Measurements from ENCODE around the gene NME3. TPM values are rescaled to one million over a fixed set of nuclear protein-coding genes. Genes with fewer than 3 reads are reported as not detected.

The NME3 gene
- total and polyA plus RNA-seq, 10 of the 15 experiments (the other 5 are each of a cell fraction or from before 2014, with no cell fraction given) = 0.61 to 55.5 (median 26.5) TPM

- H3K36me3 ChIP-seq (ENCODE audit: control insufficient read depth in 2 of 2, insufficient read depth in 2 of 2, low read length in 1 of 2) = peaks cover 0 to 23% of the 10 kb centered on the region in 2 experiments; a peak in 3 of 4 replicates
- ChIA-PET POLR2A (interaction anchor here (5.8 kb wide), 1 partner anchor 13 kb away, joined by 39 read pairs; the partner anchor contains the start of genes NUBP2 and SPSB3), CTCF (no interaction called here), SMC1A (ENCODE audit: uncharacterized antibody, unreplicated experiment) (interaction anchor here (0.6 to 1.0 kb wide), 2 partner anchors 48 to 273 kb away, joined by 3 read pairs; no protein-coding TSS in a partner anchor), RAD21 (ENCODE audit: unreplicated experiment) (interaction anchor here (3.1 kb wide), 1 partner anchor 13 kb away, joined by 22 read pairs; the partner anchor contains the start of genes NUBP2 and SPSB3)
- TF ChIP-seq POLR2AphosphoS2 (IDR thresholded peaks at IDR 0.05; ENCODE audit: low read depth, low read length) = peak; percentile 79
- no peak for TF ChIP-seq USF2 (IDR thresholded peaks at IDR 0.05; ENCODE audit: borderline replicate concordance, low read depth, low read length)
- peak; percentile 23 for TF ChIP-seq BCL3 (IDR thresholded peaks at IDR 0.05; ENCODE audit: borderline replicate concordance, insufficient read depth, low read depth, low read length, poor library complexity, severe bottlenecking)
- TF ChIP-seq IKZF2 (IDR thresholded peaks at IDR 0.05) = no peak
- peak; percentile 21; the same call in 1 of the 2 replicates for TF ChIP-seq POLR2AphosphoS5 (IDR thresholded peaks at IDR 0.05; ENCODE audit: low read length)
- TF ChIP-seq POLR2A (IDR thresholded peaks at IDR 0.05; ENCODE audit: low read depth, low read length) = peak; percentile 43; the same call in 1 of the 2 replicates
- TF ChIP-seq POU2F2 (IDR thresholded peaks at IDR 0.05; ENCODE audit: borderline replicate concordance, low read depth, low read length) = 0 out of 3 replicates have a peak, but pooled peaks have one; percentile 6
- H3K4me3 ChIP-seq = peak overlapping the region; percentile 100; the same call in 1 of the 2 replicates
- peaks cover 42% of the 10 kb centered on the region for H3K79me2 ChIP-seq (ENCODE audit: control insufficient read depth, insufficient read depth, low read length)
- no peak overlapping the region for H3K27ac ChIP-seq (ENCODE audit: control insufficient read depth, insufficient read depth)
- H3K4me1 ChIP-seq (ENCODE audit: control insufficient read depth, insufficient read depth, low read length) = peaks cover 13% of the 10 kb centered on the region
- H3K9ac ChIP-seq (ENCODE audit: control insufficient read depth, insufficient read depth, low read length) = no peak overlapping the region
- H3K9me3 ChIP-seq (replicated peaks; ENCODE audit: control insufficient read depth, insufficient read depth, low read length) = no peaks in the 10 kb centered on the region
- in situ Hi-C loops (cut with MboI) = loop anchor here (5.0 kb wide), 1 partner anchor 57 kb away; no protein-coding TSS in a partner anchor
- peak overlapping the region; percentile 86 for H3K4me2 ChIP-seq (ENCODE audit: control insufficient read depth, insufficient read depth)
- H3K27me3 ChIP-seq (replicated peaks in 1 of 2; ENCODE audit: control insufficient read depth in 2 of 2, insufficient read depth in 2 of 2, low read length in 1 of 2) = no peaks in the 10 kb centered on the region
- WGBS (ENCODE audit: insufficient coverage, insufficient replicate concordance, low lambda C conversion rate, missing lambda C conversion rate) = 82% methylated on average over 24 of the region's 27 CpGs
- BruUV-seq (replicated peaks) = no TSS peak
- FAIRE-seq (no peak), DNase-seq (ENCODE audit: low read depth, low spot score) (no peak), ATAC-seq (no peak)
- no peak overlapping the region for H2AFZ ChIP-seq (ENCODE audit: control insufficient read depth, low read depth, low read length)
- intact Hi-C loops (cut with micrococcal nuclease; ENCODE audit: unreplicated experiment) = loop anchor here (5.0 kb wide), 1 partner anchor 62 kb away; the partner anchor contains the start of gene MAPK8IP3
- no peaks in the 10 kb centered on the region for H4K20me1 ChIP-seq (ENCODE audit: control insufficient read depth, insufficient read depth)
Observed at GRCh38 chr16:1769402-1770300, 1.7 kb downstream of the NME3 start.

Data from GM12878 (cell line).